ENCODE results near the gene ASPG. TPM values are rescaled to one million over a fixed set of nuclear protein-coding genes. Genes with fewer than 3 reads are reported as not detected.

Gene ASPG
- total RNA-seq, 2 experiments from 2014 or later: not detected

DNA sequence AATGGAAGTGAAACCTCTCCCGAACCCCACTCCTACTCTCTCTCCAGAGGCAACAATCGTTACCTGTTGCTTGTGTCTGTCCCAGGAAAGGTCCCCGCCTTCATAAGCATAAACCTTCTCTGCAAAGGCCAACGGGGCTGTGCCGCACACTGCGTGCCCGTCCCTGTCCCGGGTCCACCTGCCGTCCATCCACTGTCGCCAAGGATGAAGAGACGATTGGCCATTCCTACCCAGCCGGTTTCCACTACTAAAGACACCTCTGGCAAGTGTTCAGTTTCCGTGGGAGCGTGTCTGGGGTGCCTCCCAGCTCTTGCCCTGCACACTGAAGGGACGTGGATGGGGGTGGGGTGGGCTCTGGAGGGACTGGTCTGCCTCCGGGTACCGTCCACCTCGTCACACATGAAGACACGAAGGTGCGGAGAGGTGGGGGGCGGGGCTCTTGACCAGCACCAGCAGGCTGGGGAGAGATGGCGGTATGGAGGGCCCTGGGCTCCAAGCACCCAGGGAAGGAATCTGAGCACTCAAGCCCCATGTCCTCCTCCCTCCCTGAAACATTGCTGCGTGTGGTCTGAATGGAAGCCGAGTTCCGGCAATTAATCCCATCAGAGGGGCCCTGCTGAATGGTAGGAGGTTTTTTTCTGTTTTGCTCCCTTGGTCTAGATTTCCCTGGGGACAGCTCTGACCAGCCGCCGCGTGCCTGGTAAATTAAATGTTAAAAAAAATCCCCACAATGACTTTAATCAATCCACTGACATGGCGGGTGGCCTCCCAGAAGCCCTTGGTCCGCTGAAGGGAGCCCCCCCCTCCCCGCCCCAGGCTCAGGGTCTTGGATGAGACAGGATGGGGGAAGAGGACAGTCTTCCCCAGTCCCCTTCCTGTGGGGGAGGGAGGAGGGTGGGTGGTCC lies 48.8 kb downstream of the ASPG start:
- Histone ChIP-seq H3K4me2 (ENCODE audit: low read length) (no peak overlapping the region), H3K9me2 (ENCODE audit: insufficient read depth, low read length) (no peaks in the 10 kb centered on the region), H3K36me3 (ENCODE audit: insufficient read depth, low read length) (no peaks in the 10 kb centered on the region), H4K20me1 (ENCODE audit: insufficient read depth, low read length) (no peaks in the 10 kb centered on the region), H3K79me2 (ENCODE audit: insufficient read depth, low read depth, low read length) (no peaks in the 10 kb centered on the region), H3K27ac (ENCODE audit: low read depth, low read length, poor library complexity, severe bottlenecking) (no peak overlapping the region), H3K4me1 (ENCODE audit: insufficient read depth, low read length, poor library complexity, severe bottlenecking) (no peaks in the 10 kb centered on the region), H3K4me3 (ENCODE audit: low read depth, low read length, poor library complexity, severe bottlenecking) (no peak overlapping the region), H2AFZ (ENCODE audit: low read length) (no peak overlapping the region), H3K9me3 (ENCODE audit: low read length) (peaks cover 8% of the 10 kb centered on the region)
- TF ChIP-seq EZH2phosphoT487 (IDR thresholded peaks at IDR 0.05; ENCODE audit: borderline replicate concordance, low read depth, low read length) (no peak), CTCF (conservative IDR thresholded peaks at IDR 0.05; ENCODE audit: low read length) (no peak)
- DNase-seq (ENCODE audit: low spot score): no peak
- CTCF ChIA-PET (ENCODE audit: unreplicated experiment): interaction anchor here (0.6 kb wide), 1 partner anchor 722 kb away, joined by 6 read pairs; no protein-coding TSS in a partner anchor
- intact Hi-C loops (cut with micrococcal nuclease; ENCODE audit: unreplicated experiment): no loop called here
- BruUV-seq (replicated peaks): no TSS peak
- POLR2A ChIA-PET: no interaction called here

GRCh38 chr14:104135121-104135903 lies 49.8 kb downstream of the ASPG start:
- BruUV-seq (replicated peaks): no TSS peak
- H3K27ac ChIP-seq (ENCODE audit: low read depth, low read length, poor library complexity, severe bottlenecking): no peak overlapping the region
- no peak overlapping the region for H3K4me2 ChIP-seq (ENCODE audit: low read length)
- CTCF ChIA-PET (ENCODE audit: unreplicated experiment): no interaction called here
- POLR2A ChIA-PET: no interaction called here
- DNase-seq (ENCODE audit: low spot score): no peak
- intact Hi-C loops (cut with micrococcal nuclease; ENCODE audit: unreplicated experiment): no loop called here
- H4K20me1 ChIP-seq (ENCODE audit: insufficient read depth, low read length): no peaks in the 10 kb centered on the region
- no peaks in the 10 kb centered on the region for H3K4me1 ChIP-seq (ENCODE audit: insufficient read depth, low read length, poor library complexity, severe bottlenecking)
- TF ChIP-seq EZH2phosphoT487 (IDR thresholded peaks at IDR 0.05; ENCODE audit: borderline replicate concordance, low read depth, low read length): no peak
- TF ChIP-seq CTCF (conservative IDR thresholded peaks at IDR 0.05; ENCODE audit: low read length): peak; percentile 34; the same call in 1 of the 2 replicates
- no peaks in the 10 kb centered on the region for H3K79me2 ChIP-seq (ENCODE audit: insufficient read depth, low read depth, low read length)
- no peaks in the 10 kb centered on the region for H3K9me3 ChIP-seq (ENCODE audit: low read length)
- no peak overlapping the region for H2AFZ ChIP-seq (ENCODE audit: low read length)
- H3K36me3 ChIP-seq (ENCODE audit: insufficient read depth, low read length): no peaks in the 10 kb centered on the region
- no peaks in the 10 kb centered on the region for H3K9me2 ChIP-seq (ENCODE audit: insufficient read depth, low read length)
- H3K4me3 ChIP-seq (ENCODE audit: low read depth, low read length, poor library complexity, severe bottlenecking): no peak overlapping the region

All from OCI-LY7 (cell line).